ENCODE results near the gene SKOR2.

The SKOR2 gene

GRCh38 chr18:47260924-47261701, 9.7 kb upstream of the SKOR2 start:
- ATAC-seq (ENCODE audit: low read depth) (no peak), DNase-seq (ENCODE audit: low spot score) (no peak)
- H3K36me3 ChIP-seq (ENCODE audit: low read depth) = no peaks in the 10 kb centered on the region
- H3K27ac ChIP-seq (ENCODE audit: poor library complexity, severe bottlenecking) = no peak overlapping the region
- no peaks in the 10 kb centered on the region for H3K4me1 ChIP-seq (ENCODE audit: insufficient read depth, poor library complexity, severe bottlenecking)
- H3K27me3 ChIP-seq (ENCODE audit: insufficient read depth, poor library complexity, severe bottlenecking) = peaks cover 71% of the 10 kb centered on the region
- H3K9me3 ChIP-seq (ENCODE audit: severe bottlenecking) = no peaks in the 10 kb centered on the region
- H3K4me3 ChIP-seq (ENCODE audit: severe bottlenecking) = no peak overlapping the region
- TF ChIP-seq, protein P1, sequence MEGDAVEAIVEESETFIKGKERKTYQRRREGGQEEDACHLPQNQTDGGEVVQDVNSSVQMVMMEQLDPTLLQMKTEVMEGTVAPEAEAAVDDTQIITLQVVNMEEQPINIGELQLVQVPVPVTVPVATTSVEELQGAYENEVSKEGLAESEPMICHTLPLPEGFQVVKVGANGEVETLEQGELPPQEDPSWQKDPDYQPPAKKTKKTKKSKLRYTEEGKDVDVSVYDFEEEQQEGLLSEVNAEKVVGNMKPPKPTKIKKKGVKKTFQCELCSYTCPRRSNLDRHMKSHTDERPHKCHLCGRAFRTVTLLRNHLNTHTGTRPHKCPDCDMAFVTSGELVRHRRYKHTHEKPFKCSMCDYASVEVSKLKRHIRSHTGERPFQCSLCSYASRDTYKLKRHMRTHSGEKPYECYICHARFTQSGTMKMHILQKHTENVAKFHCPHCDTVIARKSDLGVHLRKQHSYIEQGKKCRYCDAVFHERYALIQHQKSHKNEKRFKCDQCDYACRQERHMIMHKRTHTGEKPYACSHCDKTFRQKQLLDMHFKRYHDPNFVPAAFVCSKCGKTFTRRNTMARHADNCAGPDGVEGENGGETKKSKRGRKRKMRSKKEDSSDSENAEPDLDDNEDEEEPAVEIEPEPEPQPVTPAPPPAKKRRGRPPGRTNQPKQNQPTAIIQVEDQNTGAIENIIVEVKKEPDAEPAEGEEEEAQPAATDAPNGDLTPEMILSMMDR (IDR thresholded peaks at IDR 0.05; ENCODE audit: poor library complexity, severe bottlenecking) = no peak

DNA sequence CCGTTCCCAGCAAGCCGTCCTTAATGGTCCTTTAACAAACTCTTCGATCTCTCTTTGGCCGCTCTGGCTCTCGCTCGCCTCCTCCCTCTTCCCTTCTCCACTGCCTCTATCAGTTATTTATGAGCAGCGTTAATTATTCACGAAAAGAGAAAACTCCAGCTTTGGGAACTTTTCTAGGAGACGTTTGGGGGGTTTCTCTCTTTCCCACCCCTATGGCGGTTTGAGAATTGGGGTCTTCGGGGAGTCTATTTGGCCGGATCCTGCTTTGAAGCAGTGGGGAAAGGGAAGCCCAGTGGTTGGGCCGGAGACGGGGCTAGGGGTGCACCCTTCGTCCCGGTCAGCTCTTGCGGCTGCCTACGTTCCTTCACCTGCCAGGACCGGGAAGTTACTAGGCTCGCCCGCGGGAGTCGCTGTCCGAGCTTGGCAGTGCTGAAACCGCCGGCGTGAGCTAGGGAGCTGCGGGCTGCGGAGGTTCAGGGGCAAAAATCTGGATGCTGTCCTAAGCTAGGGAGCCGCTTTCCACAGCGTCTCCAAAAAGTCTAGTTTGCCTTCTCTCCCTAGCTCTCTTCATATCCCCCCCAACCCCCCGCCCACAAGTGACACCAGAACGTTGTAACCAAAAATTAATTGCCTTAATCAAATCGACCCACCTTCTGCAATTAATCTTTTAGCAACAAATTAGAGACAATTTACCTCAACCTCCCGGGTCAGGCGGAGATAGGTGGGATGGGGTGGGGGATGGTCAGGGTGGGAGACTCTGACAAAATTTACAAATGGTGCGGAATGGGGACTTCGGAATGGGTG, 8.9 kb upstream of the SKOR2 start:
- Histone ChIP-seq H3K4me3 (ENCODE audit: severe bottlenecking) (no peak overlapping the region), H3K9me3 (ENCODE audit: severe bottlenecking) (no peaks in the 10 kb centered on the region), H3K36me3 (ENCODE audit: low read depth) (no peaks in the 10 kb centered on the region), H3K4me1 (ENCODE audit: insufficient read depth, poor library complexity, severe bottlenecking) (no peaks in the 10 kb centered on the region), H3K27ac (ENCODE audit: poor library complexity, severe bottlenecking) (no peak overlapping the region), H3K27me3 (ENCODE audit: insufficient read depth, poor library complexity, severe bottlenecking) (peaks cover 77% of the 10 kb centered on the region)
- DNase-seq (ENCODE audit: low spot score) (peak; percentile 55), ATAC-seq (ENCODE audit: low read depth) (peak; percentile 79; the same call in 2 of the 3 replicates)
- TF ChIP-seq, protein P1 (IDR thresholded peaks at IDR 0.05; ENCODE audit: poor library complexity, severe bottlenecking) = no peak

GRCh38 chr18:47254341-47254939, 3.0 kb upstream of the SKOR2 start:
- TF ChIP-seq, protein P1 (IDR thresholded peaks at IDR 0.05; ENCODE audit: poor library complexity, severe bottlenecking) = no peak
- H3K4me1 ChIP-seq (ENCODE audit: insufficient read depth, poor library complexity, severe bottlenecking) = no peaks in the 10 kb centered on the region
- no peak overlapping the region for H3K27ac ChIP-seq (ENCODE audit: poor library complexity, severe bottlenecking)
- DNase-seq (ENCODE audit: low spot score) (no peak), ATAC-seq (ENCODE audit: low read depth) (peak; percentile 60; the same call in 2 of the 3 replicates)
- H3K27me3 ChIP-seq (ENCODE audit: insufficient read depth, poor library complexity, severe bottlenecking) = peaks cover 78% of the 10 kb centered on the region
- no peaks in the 10 kb centered on the region for H3K36me3 ChIP-seq (ENCODE audit: low read depth)
- H3K9me3 ChIP-seq (ENCODE audit: severe bottlenecking) = no peaks in the 10 kb centered on the region
- H3K4me3 ChIP-seq (ENCODE audit: severe bottlenecking) = no peak overlapping the region

- Histone ChIP-seq H3K36me3 (ENCODE audit: low read depth) (no peaks in the 10 kb centered on the region), H3K9me3 (ENCODE audit: severe bottlenecking) (no peaks in the 10 kb centered on the region), H3K27me3 (ENCODE audit: insufficient read depth, poor library complexity, severe bottlenecking) (peaks cover 83% of the 10 kb centered on the region), H3K4me3 (ENCODE audit: severe bottlenecking) (no peak overlapping the region), H3K27ac (ENCODE audit: poor library complexity, severe bottlenecking) (no peak overlapping the region), H3K4me1 (ENCODE audit: insufficient read depth, poor library complexity, severe bottlenecking) (no peaks in the 10 kb centered on the region)
- TF ChIP-seq, protein P1 (IDR thresholded peaks at IDR 0.05; ENCODE audit: poor library complexity, severe bottlenecking) = no peak
- DNase-seq (ENCODE audit: low spot score) (no peak), ATAC-seq (ENCODE audit: low read depth) (no peak)
These were observed 1.7 kb upstream of the SKOR2 start for GRCh38 chr18:47253101-47253654.
